Measurements from ENCODE around the gene HIBADH.

The HIBADH gene

DNA sequence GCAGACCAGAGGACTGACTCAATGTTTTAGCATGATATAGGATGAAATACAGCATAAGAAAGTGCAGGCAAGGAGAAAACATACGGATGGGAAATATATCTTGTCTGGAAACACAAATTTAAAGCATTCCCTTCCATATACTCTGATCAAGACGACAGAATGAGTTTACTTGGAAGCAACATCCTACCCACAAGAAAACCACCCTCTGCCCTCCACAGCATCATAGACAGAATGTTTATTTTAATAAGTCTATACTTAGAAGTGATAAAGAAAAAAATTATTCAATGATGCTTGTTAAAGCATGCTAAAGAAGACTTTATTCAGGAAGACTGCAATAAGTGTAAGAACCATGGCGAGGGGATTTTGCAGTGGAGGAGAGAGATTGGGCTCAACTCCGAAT lies 32.4 kb upstream of the HIBADH start:
- Histone ChIP-seq H3K27me3 (no peaks in the 10 kb centered on the region), H3K4me3 (ENCODE audit: low read depth in 1 of 2, low read length in 1 of 2) (no peak overlapping the region), H3K4me1 (ENCODE audit: control insufficient read depth in 1 of 2, insufficient read depth in 1 of 2, low read depth in 1 of 2, low read length in 1 of 2) (peaks cover 29 to 30% of the 10 kb centered on the region in 2 experiments), H3K27ac (no peak overlapping the region), H3K36me3 (no peaks in the 10 kb centered on the region), H3K9me3 (no peaks in the 10 kb centered on the region)
- TF ChIP-seq, protein P1, sequence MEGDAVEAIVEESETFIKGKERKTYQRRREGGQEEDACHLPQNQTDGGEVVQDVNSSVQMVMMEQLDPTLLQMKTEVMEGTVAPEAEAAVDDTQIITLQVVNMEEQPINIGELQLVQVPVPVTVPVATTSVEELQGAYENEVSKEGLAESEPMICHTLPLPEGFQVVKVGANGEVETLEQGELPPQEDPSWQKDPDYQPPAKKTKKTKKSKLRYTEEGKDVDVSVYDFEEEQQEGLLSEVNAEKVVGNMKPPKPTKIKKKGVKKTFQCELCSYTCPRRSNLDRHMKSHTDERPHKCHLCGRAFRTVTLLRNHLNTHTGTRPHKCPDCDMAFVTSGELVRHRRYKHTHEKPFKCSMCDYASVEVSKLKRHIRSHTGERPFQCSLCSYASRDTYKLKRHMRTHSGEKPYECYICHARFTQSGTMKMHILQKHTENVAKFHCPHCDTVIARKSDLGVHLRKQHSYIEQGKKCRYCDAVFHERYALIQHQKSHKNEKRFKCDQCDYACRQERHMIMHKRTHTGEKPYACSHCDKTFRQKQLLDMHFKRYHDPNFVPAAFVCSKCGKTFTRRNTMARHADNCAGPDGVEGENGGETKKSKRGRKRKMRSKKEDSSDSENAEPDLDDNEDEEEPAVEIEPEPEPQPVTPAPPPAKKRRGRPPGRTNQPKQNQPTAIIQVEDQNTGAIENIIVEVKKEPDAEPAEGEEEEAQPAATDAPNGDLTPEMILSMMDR (IDR thresholded peaks at IDR 0.05) = no peak

DNA sequence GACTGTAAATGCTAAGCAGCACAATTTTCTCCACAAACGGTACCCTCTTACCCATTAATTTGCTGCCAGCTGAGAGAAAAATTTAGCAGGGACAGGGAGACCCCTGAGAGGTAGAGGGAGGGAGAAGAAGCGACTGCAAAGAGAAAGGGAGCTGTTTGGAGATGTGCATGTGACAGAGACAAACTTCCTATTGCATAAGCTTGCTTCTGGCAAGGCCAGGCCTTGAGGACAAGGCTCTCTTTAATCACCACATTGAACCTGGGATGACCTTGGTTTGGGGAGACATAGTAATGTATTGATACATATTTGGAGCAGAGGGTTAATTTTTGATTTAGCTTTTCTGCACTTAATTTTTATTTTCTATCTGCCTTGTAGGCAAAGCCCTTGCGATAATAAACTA lies 31.1 kb upstream of the HIBADH start:
- Histone ChIP-seq H3K27me3 (no peaks in the 10 kb centered on the region), H3K9me3 (no peaks in the 10 kb centered on the region), H3K36me3 (no peaks in the 10 kb centered on the region), H3K27ac (no peak overlapping the region), H3K4me3 (ENCODE audit: low read depth in 1 of 2, low read length in 1 of 2) (no peak overlapping the region), H3K4me1 (ENCODE audit: control insufficient read depth in 1 of 2, insufficient read depth in 1 of 2, low read depth in 1 of 2, low read length in 1 of 2) (peaks cover 27 to 29% of the 10 kb centered on the region in 2 experiments)
- TF ChIP-seq, protein P1 (IDR thresholded peaks at IDR 0.05) = no peak

DNA sequence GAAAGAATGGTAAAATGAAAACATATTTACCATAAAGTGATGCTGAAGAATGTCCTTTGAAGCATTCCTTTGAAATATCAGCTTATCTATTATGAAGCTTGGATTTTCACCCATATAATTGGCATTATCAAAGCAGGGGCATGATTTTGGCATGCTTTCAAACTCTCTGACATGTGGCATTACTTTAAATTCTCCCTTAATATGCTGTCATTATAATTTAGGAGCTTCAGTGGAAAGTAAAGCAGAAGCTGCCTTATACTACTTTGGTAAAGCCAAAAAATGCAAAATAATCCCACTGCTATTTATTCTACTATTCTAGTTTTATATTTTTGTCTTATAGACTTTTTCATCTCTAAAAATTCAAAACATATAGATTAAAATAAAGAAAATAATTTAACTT lies 28.0 kb upstream of the HIBADH start:
- Histone ChIP-seq H3K27me3 (no peaks in the 10 kb centered on the region), H3K4me3 (ENCODE audit: low read depth in 1 of 2, low read length in 1 of 2) (no peak overlapping the region), H3K9me3 (no peaks in the 10 kb centered on the region), H3K4me1 (ENCODE audit: control insufficient read depth in 1 of 2, insufficient read depth in 1 of 2, low read depth in 1 of 2, low read length in 1 of 2) (peaks cover 7 to 10% of the 10 kb centered on the region in 2 experiments), H3K36me3 (no peaks in the 10 kb centered on the region), H3K27ac (no peak overlapping the region)
- TF ChIP-seq, protein P1 (IDR thresholded peaks at IDR 0.05) = no peak

DNA sequence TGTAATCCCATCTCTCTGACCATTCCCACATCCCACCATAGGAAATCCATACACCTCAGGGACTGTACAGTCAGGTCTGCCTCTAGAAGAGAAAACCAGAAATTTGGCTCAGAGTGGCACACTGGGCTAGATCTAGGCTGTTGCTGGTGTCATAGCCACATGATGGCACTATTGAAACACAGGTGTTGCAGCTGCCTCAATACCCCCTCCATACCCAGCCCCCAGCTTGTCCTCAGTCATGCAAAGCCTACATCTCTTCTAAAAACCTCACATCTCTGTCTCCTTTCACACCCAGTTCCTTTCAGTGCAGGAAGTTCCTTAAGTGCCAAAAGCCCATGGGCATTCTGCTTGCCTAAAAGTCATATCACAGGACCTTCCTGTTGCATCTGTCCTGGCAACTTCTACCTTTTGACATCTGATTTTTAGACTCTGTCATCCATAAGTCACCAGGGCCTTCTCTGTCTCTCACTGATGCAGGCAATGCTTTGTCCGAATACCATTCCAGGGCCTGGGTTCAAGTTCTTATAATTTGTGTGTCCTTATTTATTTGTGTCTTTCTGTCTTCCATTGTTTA lies 27.0 kb upstream of the HIBADH start:
- no peaks in the 10 kb centered on the region for H3K36me3 ChIP-seq
- H3K9me3 ChIP-seq = no peaks in the 10 kb centered on the region
- H3K4me3 ChIP-seq (ENCODE audit: low read depth in 1 of 2, low read length in 1 of 2) = no peak overlapping the region
- H3K27ac ChIP-seq = no peak overlapping the region
- peaks cover 7 to 10% of the 10 kb centered on the region in 2 experiments for H3K4me1 ChIP-seq (ENCODE audit: control insufficient read depth in 1 of 2, insufficient read depth in 1 of 2, low read depth in 1 of 2, low read length in 1 of 2)
- no peaks in the 10 kb centered on the region for H3K27me3 ChIP-seq
- TF ChIP-seq, protein P1 (IDR thresholded peaks at IDR 0.05) = no peak

DNA sequence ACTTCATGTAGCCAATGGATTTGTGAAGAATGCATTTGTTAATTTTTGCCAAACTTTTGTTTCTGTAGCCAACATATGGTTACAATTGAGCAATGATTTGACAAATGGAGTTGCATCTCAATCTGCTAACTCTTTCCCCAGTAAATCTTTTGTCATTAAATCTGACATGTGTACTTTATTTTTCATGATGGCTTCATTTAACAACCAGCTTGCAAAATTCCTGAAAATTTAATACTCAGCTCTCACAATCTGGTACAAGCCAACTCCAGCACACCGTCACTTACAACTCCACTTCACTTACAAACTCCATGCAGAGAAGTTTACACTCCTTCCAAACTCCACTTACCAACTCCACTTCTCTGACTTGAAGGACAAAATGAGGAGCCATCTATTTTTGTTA lies 26.5 kb upstream of the HIBADH start:
- Histone ChIP-seq H3K4me1 (ENCODE audit: control insufficient read depth in 1 of 2, insufficient read depth in 1 of 2, low read depth in 1 of 2, low read length in 1 of 2) (peaks cover 7 to 10% of the 10 kb centered on the region in 2 experiments), H3K27ac (no peak overlapping the region), H3K27me3 (no peaks in the 10 kb centered on the region), H3K9me3 (no peaks in the 10 kb centered on the region), H3K4me3 (ENCODE audit: low read depth in 1 of 2, low read length in 1 of 2) (no peak overlapping the region), H3K36me3 (no peaks in the 10 kb centered on the region)
- TF ChIP-seq, protein P1 (IDR thresholded peaks at IDR 0.05) = no peak

Data from neutrophil (primary cell).